Nephron (organoid): Measurements from ENCODE around the gene BCAS3.

ENCODE experiments used
- H3K27ac Mint-ChIP-seq, 3 experiments: 2 replicates each; pipeline ENCODE4 v1.8.0; 2020; ENCODE audit warnings: mixed read lengths in 3 of 3, mild to moderate bottlenecking in 2 of 3, moderate library complexity in 1 of 3
- H3K27me3 Mint-ChIP-seq: 2 replicates; pipeline ENCODE4 v1.8.0; 2021; ENCODE audit warnings: low read depth, mild to moderate bottlenecking, moderate library complexity, mixed read lengths
- H3K36me3 Mint-ChIP-seq: 2 replicates; pipeline ENCODE4 v1.8.0; 2020; ENCODE audit warnings: low read depth, mixed read lengths
- H3K4me1 Mint-ChIP-seq: 2 replicates; pipeline ENCODE4 v1.8.0; 2020; ENCODE audit warnings: mixed read lengths
- H3K4me3 Mint-ChIP-seq, 3 experiments: 2 replicates each; pipeline ENCODE4 v1.8.0; 2020; ENCODE audit warnings: mild to moderate bottlenecking in 3 of 3, mixed read lengths in 3 of 3, moderate library complexity in 2 of 3
- H3K9me3 Mint-ChIP-seq: 2 replicates; pipeline ENCODE4 v1.8.0; 2020; ENCODE audit warnings: mixed read lengths
- TF ChIP-seq, protein P1 (sequence below), 3 experiments: fragments of 200-600 bp; sonication (generic); IDR thresholded peaks; one replicate each; pipeline ENCODE4 v1.5.0; 2021; ENCODE audit warnings: antibody characterized with exemption in 3 of 3; ENCODE audit not compliant: unreplicated experiment in 3 of 3

The BCAS3 gene

DNA sequence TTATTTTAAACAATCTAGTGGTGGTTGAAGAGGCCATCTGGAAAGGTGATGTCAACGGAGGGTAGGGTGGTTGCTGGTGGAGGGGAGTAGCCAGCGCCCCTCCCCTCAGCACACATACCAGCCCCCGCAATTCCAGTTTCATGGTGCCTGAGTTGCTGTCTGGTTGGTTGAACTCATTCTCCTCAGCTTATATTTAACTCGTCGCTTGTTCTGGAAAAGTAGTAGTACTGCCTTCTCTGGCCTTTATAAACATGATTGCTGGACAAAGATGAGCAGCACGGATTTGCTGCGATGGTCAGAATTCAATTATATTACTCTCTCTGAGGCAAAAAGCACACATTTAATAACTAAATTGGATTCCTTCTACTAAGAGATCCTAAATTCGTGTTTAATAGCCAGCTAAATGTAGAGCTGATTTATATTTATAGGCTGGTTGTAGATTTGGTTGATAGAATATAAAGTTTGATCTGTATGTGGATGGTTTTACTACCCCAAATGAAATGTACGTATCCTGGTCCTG is 484.0 kb downstream of the BCAS3 start:
- Mint-ChIP-seq H3K4me3 (peak overlapping the region; percentile 41 to 70 (median 42)), H3K36me3 (peaks cover 4% of the 10 kb centered on the region), H3K4me1 (peaks cover 59% of the 10 kb centered on the region), H3K27ac (peak overlapping the region; percentile 93 to 97 (median 94)), H3K27me3 (no peaks in the 10 kb centered on the region), H3K9me3 (peaks cover 2% of the 10 kb centered on the region)
- TF ChIP-seq, protein P1, sequence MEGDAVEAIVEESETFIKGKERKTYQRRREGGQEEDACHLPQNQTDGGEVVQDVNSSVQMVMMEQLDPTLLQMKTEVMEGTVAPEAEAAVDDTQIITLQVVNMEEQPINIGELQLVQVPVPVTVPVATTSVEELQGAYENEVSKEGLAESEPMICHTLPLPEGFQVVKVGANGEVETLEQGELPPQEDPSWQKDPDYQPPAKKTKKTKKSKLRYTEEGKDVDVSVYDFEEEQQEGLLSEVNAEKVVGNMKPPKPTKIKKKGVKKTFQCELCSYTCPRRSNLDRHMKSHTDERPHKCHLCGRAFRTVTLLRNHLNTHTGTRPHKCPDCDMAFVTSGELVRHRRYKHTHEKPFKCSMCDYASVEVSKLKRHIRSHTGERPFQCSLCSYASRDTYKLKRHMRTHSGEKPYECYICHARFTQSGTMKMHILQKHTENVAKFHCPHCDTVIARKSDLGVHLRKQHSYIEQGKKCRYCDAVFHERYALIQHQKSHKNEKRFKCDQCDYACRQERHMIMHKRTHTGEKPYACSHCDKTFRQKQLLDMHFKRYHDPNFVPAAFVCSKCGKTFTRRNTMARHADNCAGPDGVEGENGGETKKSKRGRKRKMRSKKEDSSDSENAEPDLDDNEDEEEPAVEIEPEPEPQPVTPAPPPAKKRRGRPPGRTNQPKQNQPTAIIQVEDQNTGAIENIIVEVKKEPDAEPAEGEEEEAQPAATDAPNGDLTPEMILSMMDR (IDR thresholded peaks at IDR 0.05; ENCODE audit: unreplicated experiment in 3 of 3), result no peak

DNA sequence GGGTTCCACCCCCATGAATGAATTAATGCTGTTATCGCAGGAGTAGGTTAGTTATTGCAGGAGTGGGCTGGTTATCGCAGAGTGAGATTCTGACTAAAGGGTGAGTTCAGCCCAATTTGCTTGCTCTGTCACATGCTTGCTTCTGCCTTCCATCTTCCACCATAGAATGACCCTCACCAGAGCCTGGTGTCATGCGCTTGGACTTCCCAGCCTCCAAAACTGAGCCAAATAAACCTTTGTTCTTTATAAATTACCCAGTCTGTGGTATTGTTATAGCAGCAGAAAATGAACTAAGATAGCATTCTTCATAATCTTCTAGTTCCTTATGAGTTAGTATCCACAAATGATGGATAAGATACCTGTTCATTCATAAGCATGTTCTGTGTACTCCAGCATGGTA is 486.9 kb downstream of the BCAS3 start:
- Mint-ChIP-seq H3K27me3 (no peaks in the 10 kb centered on the region), H3K27ac (peak overlapping the region in 2 of 3 experiments; percentile 38 to 76), H3K36me3 (peaks cover 6% of the 10 kb centered on the region), H3K9me3 (peaks cover 2% of the 10 kb centered on the region), H3K4me3 (no peak overlapping the region), H3K4me1 (peaks cover 54% of the 10 kb centered on the region)
- TF ChIP-seq, protein P1 (IDR thresholded peaks at IDR 0.05; ENCODE audit: unreplicated experiment in 3 of 3), result no peak

DNA sequence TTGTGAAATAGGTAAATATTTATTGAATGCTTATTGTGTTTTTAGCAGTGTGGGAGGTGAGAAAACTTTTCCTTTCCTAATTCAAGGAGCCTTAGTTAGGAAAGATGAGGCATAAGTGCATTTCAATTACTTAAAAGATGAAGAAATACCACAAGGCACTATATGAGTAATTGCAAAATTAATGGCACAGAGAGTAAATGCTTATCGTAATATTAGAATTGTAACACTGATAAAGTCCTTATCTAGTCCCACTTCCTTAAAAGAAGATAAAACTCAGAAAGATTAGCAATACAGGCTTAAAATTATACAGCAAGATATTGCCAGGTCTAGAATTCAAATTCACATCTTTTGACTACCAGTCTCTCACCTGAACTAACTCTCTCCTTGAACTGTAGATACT is 489.4 kb downstream of the BCAS3 start:
- TF ChIP-seq, protein P1 (IDR thresholded peaks at IDR 0.05; ENCODE audit: unreplicated experiment in 3 of 3), result no peak
- peaks cover 31% of the 10 kb centered on the region for H3K4me1 Mint-ChIP-seq
- H3K27ac Mint-ChIP-seq, result peak overlapping the region; percentile 58 to 81 (median 67)
- H3K36me3 Mint-ChIP-seq, result peaks cover 21% of the 10 kb centered on the region
- H3K9me3 Mint-ChIP-seq, result peaks cover 2% of the 10 kb centered on the region
- H3K4me3 Mint-ChIP-seq, result no peak overlapping the region
- no peaks in the 10 kb centered on the region for H3K27me3 Mint-ChIP-seq

DNA sequence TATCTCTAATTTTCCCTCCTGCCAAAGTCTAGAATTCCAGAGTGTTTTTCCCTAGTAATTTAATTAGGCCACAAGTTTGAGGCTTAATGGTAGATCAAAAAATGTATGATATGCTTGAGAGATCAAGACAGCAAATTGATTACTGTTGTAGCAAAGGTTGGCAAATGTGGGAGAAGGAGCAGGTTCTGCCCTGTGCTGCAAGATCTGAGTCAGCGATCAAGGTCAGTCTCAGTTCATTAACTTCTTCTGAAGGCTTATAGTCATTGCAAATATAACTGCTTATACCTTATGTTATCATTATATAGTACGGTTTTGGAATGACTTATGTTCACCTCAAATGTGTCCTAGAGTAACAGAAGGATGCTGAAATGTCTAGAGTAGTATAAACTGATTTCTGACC is 490.9 kb downstream of the BCAS3 start:
- TF ChIP-seq, protein P1 (IDR thresholded peaks at IDR 0.05; ENCODE audit: unreplicated experiment in 3 of 3), result no peak
- Mint-ChIP-seq H3K27ac (peak overlapping the region; percentile 46 to 81 (median 58)), H3K9me3 (peaks cover 2% of the 10 kb centered on the region), H3K36me3 (peaks cover 23% of the 10 kb centered on the region), H3K27me3 (no peaks in the 10 kb centered on the region), H3K4me1 (peaks cover 27% of the 10 kb centered on the region), H3K4me3 (no peak overlapping the region)

DNA sequence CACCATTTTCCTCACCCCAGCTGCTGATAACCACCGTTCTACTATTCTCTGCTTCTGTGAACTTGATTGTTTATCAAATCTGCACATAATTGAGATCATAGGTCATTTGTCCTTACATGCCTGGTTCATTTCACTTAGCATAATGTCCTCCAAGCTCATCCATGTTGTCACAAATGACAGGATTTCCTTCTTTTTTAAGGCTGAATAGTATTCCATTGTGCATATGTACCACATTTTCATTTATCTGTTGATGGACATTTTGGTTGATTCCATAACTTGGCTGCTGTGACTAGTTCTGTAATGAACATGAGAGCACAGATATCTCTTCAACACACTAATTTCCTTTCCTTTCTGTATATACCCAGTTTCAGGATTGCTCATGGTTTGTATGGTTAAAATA is 496.7 kb downstream of the BCAS3 start:
- H3K4me3 Mint-ChIP-seq, result no peak overlapping the region
- peaks cover 12% of the 10 kb centered on the region for H3K4me1 Mint-ChIP-seq
- no peak overlapping the region for H3K27ac Mint-ChIP-seq
- H3K27me3 Mint-ChIP-seq, result no peaks in the 10 kb centered on the region
- TF ChIP-seq, protein P1 (IDR thresholded peaks at IDR 0.05; ENCODE audit: unreplicated experiment in 3 of 3), result no peak
- H3K36me3 Mint-ChIP-seq, result peaks cover 20% of the 10 kb centered on the region
- no peaks in the 10 kb centered on the region for H3K9me3 Mint-ChIP-seq
